ENCODE measurements around the gene EVI5.

EVI5 gene

GRCh38 chr1:92784639-92785500 is at the start of gene EVI5:
TSS of gene EVI5 (minus strand) at chr1:92785108. CDS start at chr1:92736546, 48,562 bp downstream.
- DNase-seq = peak; percentile 97

GRCh38 chr1:92834617-92835016 is 49.7 kb upstream of the EVI5 start:
- DNase-seq = no peak

- DNase-seq = no peak
Measured at GRCh38 chr1:92833840-92834239, 48.9 kb upstream of the EVI5 start.

GRCh38 chr1:92832537-92833114 is 47.7 kb upstream of the EVI5 start:
- no peak for DNase-seq

GRCh38 chr1:92831762-92832536 is 47.0 kb upstream of the EVI5 start, which contains the start of gene RPL5:
TSS of gene RPL5 (plus strand) at chr1:92832040. CDS start at chr1:92832115, 75 bp downstream.
- peak; percentile 98 for DNase-seq

- no peak for DNase-seq
Measured at GRCh38 chr1:92831368-92831761, 46.5 kb upstream of the EVI5 start.

GRCh38 chr1:92826792-92827191 is 41.9 kb upstream of the EVI5 start:
- DNase-seq = no peak

- DNase-seq = no peak
Measured at GRCh38 chr1:92822879-92823278, 38.0 kb upstream of the EVI5 start.

- DNase-seq = no peak
Measured at GRCh38 chr1:92820551-92820950, 35.6 kb upstream of the EVI5 start.

- no peak for DNase-seq
Measured at GRCh38 chr1:92820024-92820423, 35.1 kb upstream of the EVI5 start.

GRCh38 chr1:92817986-92818764 is 33.3 kb upstream of the EVI5 start:
- DNase-seq = no peak

- no peak for DNase-seq
Measured at GRCh38 chr1:92817137-92817697, 32.3 kb upstream of the EVI5 start.

GRCh38 chr1:92816732-92817131 is 31.8 kb upstream of the EVI5 start:
- no peak for DNase-seq

- no peak for DNase-seq
Measured at GRCh38 chr1:92808381-92808780, 23.5 kb upstream of the EVI5 start.

- no peak for DNase-seq
Measured at GRCh38 chr1:92805216-92805615, 20.3 kb upstream of the EVI5 start.

GRCh38 chr1:92804721-92805201 is 19.9 kb upstream of the EVI5 start:
- no peak for DNase-seq

- no peak for DNase-seq
Measured at GRCh38 chr1:92803140-92803887, 18.4 kb upstream of the EVI5 start.

- DNase-seq = no peak
Measured at GRCh38 chr1:92797961-92798360, 13.1 kb upstream of the EVI5 start.

GRCh38 chr1:92797297-92797696 is 12.4 kb upstream of the EVI5 start:
- no peak for DNase-seq

GRCh38 chr1:92795166-92795565 is 10.3 kb upstream of the EVI5 start:
- no peak for DNase-seq

GRCh38 chr1:92792340-92792782 is 7.5 kb upstream of the EVI5 start:
- peak; percentile 76 for DNase-seq
